IPS DF 4.7 (cell line): ENCODE results near the gene PEX11G.
"Not testable (repeated sequence)": the region's sequence is repeated elsewhere in the genome, so short reads cannot be mapped to it uniquely, and the experiment has no call there.

Experiments used
- DNase-seq: peaks from one replicate; pipeline ENCODE4 v3.0.0-alpha.2; 2013; ENCODE audit warnings: low spot score; ENCODE audit errors: extremely low read depth

The PEX11G gene

DNA sequence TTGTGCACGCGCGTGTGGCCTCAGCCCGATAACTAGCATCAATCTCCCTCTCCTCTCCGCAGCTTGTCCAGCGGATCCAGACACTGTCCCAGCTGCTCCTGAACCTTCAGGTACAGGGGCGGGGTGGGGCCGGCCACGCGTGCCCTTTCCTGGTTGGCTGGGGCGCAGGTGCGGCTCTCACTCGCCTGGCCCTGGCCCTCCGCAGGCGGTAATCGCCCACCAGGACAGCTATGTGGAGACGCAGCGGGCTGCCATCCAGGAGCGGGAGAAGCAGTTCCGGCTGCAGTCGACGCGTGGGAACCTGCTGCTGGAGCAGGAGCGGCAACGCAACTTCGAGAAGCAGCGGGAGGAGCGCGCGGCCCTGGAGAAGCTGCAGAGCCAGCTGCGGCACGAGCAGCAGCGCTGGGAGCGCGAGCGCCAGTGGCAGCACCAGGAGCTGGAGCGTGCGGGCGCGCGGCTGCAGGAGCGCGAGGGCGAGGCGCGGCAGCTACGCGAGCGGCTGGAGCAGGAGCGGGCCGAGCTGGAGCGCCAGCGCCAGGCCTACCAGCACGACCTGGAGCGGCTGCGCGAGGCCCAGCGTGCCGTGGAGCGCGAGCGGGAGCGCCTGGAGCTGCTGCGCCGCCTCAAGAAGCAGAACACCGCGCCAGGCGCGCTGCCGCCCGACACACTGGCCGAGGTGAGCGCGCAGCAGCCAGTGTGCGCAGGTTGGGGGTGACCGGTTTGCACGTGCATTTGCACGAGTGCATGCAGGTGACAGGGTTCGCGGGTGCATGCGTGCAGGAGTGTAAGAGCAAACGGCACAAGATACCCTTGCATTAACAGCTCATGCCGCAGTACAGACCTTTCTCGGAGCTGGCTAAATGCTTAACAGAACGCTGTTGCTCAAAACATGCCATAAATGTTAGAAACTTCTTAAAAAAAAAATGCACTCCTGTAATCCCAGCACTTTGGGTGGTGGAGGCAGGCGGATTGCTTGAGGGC, 21.5 kb downstream of the PEX11G start:
- no peak for DNase-seq

DNA sequence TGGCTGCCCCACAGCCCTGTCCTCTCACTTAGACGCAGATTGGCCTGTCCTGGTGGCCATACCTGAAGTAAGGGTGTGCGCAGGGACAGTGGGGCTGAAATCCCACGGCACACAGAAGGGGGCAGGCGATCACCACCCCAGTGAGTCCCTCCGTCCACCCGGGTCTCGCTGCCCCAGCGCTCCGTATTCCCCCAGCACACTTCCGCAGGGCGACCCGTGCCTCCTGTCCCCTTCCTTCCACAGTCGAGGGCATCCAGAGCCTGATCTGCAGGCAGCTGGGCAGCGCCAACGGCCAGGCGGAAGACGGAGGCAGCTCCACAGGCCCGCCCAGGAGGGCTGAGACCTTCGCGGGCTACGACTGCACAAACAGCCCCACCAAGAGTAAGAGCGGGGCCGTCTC, 25.3 kb downstream of the PEX11G start:
- DNase-seq: no peak

DNA sequence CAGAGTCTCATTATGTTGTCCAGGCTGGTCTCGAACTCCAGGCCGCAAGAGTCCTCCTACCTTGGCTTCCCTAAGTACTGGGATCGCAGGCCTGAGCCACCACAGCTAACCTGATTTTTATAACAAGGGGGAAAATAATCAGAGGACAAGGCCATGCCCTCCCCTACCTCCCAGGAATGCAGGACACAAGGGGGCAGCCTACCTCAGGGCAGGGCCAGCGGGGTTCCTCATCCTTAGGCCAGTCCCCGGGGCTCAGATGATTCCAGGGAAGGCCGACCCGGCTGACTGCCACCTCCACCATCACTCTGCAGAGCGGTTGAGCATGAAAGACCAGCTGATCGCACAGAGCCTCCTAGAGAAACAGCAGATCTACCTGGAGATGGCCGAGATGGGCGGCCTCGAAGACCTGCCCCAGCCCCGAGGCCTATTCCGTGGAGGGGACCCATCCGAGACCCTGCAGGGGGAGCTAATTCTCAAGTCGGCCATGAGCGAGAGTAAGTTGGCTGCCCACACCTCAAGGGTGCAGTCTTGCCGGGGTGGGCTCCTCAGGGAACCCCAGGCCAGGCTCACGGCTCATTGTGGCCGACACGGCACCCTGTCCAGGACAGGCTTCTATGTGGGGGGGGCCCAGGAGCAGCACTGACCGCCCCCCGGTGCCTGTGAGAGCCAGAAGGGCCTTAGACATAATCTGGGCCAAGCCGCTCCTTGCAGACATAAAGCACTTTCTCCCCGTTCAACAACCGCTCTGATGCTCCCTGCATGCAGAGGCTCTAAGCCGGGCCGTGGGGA, 26.8 kb downstream of the PEX11G start:
- no peak for DNase-seq

DNA sequence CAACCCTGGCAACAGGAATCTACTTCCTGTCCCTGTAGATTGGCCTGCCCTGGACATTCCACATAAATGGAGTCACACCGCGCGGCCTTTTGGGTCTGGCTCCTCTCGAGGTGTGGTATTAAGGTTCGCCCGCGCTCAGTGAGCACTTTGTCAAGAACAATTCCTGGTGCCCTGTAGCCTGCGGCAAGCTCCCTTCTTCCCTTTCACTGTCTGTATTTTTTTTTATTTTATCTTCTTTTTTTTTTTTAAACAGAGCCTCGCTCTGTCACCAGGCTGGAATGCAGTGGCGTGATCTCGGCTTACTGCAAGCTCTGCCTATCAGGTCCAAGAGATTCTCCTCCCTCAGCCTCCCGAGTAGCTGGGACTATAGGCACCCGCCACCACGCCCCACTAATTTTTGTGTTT, 28.3 kb downstream of the PEX11G start:
- DNase-seq: no peak

DNA sequence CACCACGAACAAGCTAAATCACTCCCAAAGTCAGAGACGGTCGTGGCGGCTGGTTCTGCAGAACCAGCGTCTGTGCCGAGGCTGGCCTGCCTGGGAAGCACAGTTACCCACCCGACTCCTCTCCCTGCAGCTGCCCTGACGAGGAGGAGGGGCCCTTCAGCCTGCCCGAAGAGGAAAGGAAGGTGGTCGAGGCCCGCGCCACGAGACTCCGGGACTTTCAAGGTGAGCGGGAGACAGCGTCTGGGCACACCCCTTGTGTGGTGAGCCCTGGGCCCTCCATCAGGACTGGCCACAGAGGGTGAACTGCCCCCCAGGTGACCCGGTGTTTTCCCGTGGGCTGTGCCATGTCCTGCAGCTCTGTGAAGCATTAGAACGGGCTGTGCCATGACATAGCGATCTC, 29.1 kb downstream of the PEX11G start:
- DNase-seq: no peak

DNA sequence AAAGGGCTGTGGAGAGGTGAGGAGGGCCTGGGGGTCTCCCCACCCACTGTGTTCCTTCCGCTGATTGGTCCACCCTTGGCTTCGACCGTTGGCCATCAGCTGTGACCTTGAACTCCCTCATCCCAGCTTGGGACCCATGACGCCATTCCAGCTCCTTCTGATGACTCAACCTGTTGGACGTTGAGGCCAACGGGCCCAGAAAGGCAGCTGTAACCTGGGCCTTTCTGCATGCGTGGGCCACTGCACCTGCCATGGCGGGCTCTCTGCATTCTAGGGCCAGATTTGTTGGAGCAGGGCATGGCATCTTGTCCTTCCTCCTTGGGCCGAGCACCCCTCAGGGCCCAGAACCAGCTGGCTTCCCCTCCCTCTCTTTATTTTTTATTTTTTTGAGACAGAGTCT, 30.2 kb downstream of the PEX11G start:
- DNase-seq: no peak

DNA sequence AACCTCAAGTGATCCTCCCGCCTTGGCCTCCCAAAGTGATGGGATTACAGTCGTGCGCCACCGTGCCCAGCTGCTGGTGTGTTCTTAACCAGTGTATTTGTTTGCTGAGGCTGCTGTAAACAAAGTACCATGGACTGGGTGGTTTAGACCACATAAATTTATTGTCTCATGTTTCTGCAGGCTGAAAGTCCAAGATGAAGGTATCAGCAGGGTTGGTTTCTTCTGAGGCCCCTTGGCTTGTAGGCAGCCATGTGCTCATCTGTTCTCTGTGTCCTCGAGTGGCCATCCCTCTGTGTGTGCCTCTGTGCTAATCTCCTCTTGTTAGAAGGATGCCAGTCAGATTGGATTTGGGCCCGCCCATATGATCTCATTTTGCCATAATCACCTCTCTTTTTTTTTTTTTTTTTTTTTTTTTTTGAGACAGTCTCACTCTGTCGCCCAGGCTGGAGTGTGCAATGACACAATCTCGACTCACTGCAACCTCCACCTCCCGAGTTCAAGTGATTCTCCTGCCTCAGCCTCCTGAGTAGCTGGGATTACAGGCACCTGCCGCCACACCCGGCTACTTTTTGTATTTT, 31.8 kb downstream of the PEX11G start:
- DNase-seq: no peak

DNA sequence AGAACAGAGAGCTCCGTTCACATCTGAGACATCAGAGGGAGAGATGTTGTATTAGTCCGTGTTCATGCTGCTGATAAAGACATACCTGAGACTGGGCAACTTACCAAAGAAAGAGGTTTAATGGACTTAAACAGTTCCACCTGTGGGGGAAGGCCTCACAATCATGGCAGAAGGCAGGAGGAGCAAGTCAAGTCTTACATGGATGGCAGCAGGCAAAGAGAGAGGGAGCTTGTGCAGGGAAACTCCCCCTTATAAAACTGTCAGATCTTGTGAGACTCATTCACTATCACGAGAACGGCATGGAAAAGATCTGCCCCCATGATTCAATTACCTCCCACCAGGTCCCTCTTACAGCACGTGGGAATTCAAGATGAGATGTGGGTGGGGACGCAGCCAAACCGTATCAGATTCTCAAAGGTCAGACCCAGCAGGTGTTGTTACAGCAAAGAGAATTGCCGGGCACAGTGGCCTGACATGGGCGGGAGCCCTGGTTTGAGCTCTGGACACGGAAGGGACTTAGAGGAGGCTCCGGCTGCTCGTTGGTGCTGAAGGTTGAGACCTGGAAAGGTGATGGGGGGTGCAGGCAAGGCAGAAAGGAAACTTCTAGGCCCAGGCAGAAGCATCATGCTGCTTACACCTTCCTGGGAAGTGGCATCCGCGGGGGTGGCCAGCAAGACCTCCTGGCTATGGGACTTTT, 33.1 kb downstream of the PEX11G start:
- no peak for DNase-seq

DNA sequence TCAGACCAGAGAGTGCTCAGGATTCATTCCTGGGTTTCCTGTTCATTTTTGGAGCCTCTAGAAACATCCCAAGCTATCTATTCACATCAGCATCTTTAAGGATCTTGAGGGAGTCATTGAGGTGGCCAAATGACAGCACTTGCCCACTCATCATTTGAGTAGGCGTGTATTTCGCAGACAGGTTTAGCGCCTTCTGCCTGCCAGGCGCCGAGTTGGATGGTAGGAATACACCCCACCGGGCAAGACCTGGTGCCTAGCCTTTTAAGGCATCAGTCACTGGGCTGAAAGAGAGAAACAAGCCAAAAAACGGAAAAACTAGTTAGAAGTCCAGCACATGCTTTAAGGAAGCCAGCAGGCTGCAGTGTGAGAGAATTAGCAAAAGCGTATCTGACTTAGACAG, 33.8 kb downstream of the PEX11G start:
- DNase-seq: no peak

DNA sequence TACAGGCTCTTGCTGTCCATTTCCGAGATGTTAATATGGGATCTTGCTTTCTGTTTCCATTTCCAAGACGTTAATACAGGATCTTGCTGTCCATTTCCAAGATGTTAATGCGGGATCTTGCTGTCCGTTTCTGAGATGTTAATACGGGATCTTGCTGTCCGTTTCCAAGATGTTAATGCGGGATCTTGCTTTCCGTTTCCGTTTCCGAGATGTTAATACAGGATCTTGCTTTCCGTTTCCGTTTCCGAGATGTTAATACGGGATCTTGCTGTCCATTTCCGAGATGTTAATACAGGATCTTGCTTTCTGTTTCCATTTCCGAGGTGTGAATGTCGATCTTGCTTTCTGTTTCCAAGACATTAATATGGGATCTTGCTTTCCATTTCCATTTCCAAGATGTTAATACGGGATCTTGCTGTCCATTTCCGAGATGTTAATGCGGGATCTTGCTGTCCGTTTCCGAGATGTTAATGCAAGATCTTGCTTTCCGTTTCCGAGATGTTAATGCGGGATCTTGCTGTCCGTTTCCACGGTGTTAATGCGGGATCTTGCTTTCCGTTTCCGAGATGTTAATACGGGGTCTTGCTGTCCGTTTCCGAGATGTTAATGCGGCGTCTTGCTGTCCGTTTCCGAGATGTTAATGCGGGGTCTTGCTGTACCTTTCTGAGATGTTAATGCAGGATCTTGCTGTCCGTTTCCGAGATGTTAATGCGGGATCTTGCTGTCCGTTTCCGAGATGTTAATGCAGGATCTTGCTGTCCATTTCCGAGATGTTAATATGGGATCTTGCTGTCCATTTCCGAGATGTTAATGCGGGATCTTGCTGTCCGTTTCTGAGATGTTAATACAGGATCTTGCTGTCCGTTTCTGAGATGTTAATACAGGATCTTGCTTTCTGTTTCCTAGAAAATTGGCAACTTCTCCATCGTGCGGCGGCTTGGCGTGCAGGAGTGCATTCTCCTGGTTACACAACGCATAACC, 38.3 kb downstream of the PEX11G start:
- no peak for DNase-seq

DNA sequence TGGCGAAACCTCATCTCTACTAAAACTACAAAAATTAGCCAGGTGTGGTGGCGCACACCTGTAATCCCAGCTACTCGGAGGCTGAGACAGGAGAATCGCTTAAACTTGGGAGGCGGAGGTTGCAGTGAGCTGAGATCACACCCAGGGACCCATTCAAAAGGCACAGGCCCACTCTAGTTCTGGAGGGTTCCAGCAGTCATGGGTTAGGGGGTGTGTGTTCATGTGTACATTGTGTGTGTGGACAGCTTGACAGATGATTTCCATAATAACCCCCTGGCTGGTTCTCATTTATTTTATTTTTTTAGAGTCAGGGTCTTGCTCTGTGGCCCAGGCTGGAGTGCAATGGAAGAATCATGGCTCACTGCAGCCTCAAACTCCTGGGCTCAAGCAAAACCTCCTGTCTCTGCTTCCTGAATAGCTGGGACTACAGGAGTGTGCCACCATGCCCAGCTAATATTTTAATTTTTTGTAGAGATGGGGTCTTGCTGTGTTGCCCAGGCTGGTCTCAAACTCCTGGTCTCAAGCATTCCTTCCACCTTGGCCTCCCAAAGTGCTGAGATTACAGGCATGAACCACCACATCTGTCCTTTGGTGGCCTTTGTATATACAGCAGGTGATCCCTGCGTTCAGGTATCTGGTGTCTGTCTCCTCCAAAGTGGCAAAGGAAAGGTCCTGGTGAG, 39.3 kb downstream of the PEX11G start:
- DNase-seq: not testable (repeated sequence)

DNA sequence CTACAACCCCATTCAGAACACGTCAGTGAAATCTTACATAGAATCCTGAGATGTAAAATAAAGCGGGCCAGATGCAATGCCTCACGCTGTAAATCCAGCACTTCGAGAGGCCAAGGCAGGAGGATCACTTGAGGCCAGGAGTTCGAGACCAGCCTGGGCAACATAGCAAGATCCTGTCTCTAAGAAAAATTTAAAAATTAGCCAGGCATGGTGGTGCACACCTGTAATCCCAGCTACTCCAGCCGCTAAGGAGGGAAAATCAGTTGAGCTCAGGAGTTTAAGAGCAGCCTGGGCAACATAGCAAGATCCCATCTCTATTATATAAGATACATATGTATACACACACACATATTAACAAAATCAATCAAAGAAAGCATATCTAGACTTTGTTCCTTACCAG, 41.2 kb downstream of the PEX11G start:
- DNase-seq: no peak

DNA sequence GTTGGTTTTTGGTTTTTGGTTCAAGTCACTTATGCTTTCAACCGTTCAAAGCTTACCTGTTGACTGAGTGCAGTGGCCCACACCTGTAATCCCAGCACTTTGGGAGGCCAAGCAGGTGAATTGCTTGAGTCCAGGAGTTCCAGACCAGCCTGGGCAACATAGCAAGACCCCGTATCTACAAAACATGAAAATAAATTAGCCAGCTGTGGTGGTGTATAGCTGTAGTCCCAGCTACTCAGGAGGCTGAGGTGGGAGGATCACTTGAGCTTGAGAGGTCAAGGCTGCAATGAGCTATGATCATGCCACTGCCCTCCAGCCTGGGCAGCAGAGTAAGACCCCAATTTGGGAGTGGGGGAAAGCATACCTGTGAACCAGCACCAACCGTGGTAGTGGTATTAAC, 43.7 kb downstream of the PEX11G start:
- DNase-seq: no peak

DNA sequence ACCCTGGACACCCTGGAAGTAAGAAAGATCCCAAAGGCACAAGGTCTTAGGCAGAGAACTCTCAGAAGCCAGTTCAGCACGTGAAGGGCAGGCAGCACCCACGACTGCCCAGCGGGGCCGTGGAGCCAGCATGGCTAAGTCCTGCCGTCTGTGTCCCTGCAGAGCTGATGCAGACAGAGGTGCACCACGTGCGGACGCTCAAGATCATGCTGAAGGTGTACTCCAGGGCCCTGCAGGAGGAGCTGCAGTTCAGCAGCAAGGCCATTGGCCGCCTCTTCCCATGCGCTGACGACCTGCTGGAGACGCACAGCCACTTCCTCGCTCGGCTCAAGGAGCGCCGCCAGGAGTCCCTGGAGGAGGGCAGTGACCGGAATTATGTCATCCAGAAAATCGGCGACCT, 44.8 kb downstream of the PEX11G start:
- no peak for DNase-seq

DNA sequence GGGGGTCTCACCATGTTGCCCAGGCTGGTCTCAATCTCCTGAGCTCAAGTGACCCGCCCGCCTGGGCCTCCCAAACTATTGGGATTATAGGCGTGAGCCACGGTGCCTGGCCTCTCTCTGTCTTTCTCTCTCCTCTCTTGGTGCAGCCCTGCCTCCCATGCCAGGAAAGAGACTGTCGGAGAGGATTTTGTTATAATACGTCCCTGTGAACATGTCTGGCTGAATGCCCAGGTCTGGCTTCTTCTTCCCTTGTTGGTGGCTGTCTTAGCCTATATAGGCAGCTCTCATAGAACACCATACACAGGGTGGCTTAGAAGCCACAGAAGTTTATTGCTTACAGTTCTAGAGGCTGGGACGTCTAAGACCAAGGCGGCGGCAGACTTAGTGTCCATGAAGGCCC, 46.4 kb downstream of the PEX11G start:
- DNase-seq: no peak

DNA sequence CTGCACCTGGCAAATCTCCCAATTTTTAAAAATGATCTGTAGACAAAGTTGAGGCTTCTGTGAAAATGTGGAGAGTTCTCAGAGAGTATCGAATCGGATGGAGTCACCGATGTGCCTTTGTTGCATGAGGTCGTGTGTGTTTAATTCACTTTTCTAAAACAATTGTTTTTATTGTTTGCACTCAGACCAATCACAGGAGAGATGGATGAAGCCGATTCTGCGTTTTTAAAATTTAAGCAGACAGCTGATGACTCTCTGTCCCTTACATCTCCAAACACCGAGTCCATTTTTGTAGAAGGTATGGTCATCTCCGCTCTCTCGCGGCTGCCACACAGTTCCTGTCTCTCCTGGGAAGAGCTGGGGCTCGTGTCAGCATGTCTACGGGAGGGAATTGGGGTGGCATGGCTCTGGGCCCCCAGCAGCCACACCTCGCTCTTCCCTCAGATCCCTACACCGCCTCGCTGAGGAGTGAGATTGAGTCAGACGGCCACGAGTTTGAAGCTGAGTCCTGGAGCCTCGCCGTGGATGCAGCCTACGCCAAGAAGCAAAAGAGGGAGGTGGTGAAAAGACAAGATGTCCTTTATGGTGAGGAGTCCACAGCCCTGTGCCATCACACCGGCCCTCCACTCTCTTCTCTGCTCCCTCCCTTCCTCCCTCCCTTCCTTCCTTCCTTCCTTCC, 47.2 kb downstream of the PEX11G start:
- no peak for DNase-seq

DNA sequence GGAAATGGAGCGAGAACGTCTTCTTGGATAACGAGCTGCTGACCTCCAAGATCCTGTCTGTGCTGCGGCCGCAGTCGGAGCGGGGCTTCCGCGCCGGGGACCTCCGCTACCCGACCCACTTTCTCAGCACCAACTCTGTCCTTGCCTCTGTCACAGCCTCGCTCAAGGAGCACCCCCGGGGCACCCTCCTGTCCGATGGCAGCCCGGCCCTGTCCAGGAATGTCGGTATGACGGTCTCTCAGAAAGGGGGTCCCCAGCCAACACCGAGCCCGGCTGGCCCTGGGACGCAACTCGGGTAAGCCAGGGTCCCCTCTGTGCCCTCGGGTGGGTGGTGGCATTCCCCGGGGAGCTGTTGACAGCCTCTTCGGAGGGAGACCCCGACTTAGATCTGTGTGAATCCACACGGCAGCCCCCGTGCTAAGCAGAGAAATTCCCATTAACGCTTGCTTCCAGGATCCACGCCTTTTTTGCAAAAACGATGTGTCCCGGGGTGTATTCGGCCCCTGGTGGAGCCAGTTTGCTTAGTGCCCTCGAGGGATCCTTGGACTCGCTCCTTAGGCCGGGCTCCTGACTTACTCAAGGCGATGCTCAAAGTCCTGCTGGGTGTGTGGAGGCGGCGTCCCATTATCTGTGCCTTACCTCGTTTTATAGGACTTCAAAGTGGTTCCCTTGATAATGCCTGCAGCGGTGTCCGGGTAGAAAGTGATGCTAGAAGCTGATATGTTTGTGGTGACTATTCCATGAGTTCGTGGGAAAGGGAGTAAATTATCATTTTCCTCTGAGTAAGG, 48.5 kb downstream of the PEX11G start:
- no peak for DNase-seq

DNA sequence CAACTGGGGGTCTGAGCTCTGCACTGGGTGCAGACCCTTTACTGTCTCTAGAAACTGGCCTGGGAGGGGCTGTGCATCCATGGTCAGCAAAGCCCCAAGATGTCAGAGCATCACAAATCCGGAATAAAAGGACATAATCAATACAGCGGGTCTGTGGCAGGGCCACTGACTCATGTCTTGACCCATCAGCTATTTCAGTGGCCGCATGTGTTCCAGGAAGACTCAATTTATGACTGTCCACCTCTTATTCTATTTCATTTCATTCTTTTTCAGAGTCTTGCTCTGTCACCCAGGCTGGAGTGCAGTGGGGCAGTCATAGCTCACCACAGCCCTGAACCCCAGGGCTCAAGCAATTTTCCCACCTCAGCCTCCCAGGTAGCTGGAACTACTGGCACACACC, 53.2 kb downstream of the PEX11G start:
- no peak for DNase-seq
